ENCODE results near the gene SNW1.

- TF ChIP-seq CCAR2 (optimal IDR thresholded peaks at IDR 0.05; ENCODE audit: low read depth, low read length), result no peak
- TF ChIP-seq HIVEP1 (CRISPR knock-in tag; IDR thresholded peaks at IDR 0.05), result no peak
- no peak for TF ChIP-seq CTCF (CRISPR knock-in tag; IDR thresholded peaks at IDR 0.05)
- TF ChIP-seq CBX5 (CRISPR knock-in tag; IDR thresholded peaks at IDR 0.05; ENCODE audit: borderline replicate concordance), result no peak
- no peak for TF ChIP-seq FOXJ3 (CRISPR knock-in tag; IDR thresholded peaks at IDR 0.05; ENCODE audit: borderline replicate concordance)
These were observed 21.2 kb upstream of the SNW1 start for GRCh38 chr14:77782202-77782601.
